GM23338 (cell line): ENCODE measurements around the gene ZBTB34.

Experiments used
- CREB1 ChIP-seq: fragments of 250-450 bp; sonication (Bioruptor Pico); IDR thresholded peaks from 2 replicates; pipeline ENCODE4 v1.5.0; 2020; ENCODE audit warnings: low read depth, mild to moderate bottlenecking, moderate library complexity
- EZH2 ChIP-seq: fragments of 200-600 bp; sonication (generic); IDR thresholded peaks from one replicate; pipeline ENCODE4 v1.8.0; 2017; ENCODE audit warnings: antibody characterized with exemption, mild to moderate bottlenecking, low read depth; ENCODE audit not compliant: unreplicated experiment
- EZH2phosphoT487 ChIP-seq: fragments of 200-600 bp; sonication (generic); IDR thresholded peaks from one replicate; pipeline ENCODE4 v1.8.1; 2018; ENCODE audit warnings: antibody characterized with exemption; ENCODE audit not compliant: unreplicated experiment
- JUNB ChIP-seq: IDR thresholded peaks from one replicate; pipeline ENCODE4 v1.6.1; 2016; ENCODE audit warnings: antibody characterized with exemption; ENCODE audit not compliant: unreplicated experiment
- POLR2AphosphoS5 ChIP-seq: IDR thresholded peaks from 2 replicates; pipeline ENCODE4 v1.6.1; 2016; ENCODE audit warnings: antibody characterized with exemption, low read depth
- TF ChIP-seq, protein P1 (sequence below), 2 experiments: fragments of 200-600 bp in 1 of 2; sonication (generic) in 1 of 2; conservative IDR thresholded peaks; 2 replicates each; pipeline versions ENCODE4 v1.5.1 to v1.6.1; 2016 to 2017; ENCODE audit warnings: antibody characterized with exemption in 2 of 2, low read depth in 2 of 2, mild to moderate bottlenecking in 2 of 2, moderate library complexity in 1 of 2
- TF ChIP-seq, protein P2 (sequence below): IDR thresholded peaks from one replicate; pipeline ENCODE4 v1.6.1; 2018; ENCODE audit warnings: antibody characterized with exemption; ENCODE audit not compliant: unreplicated experiment
- TF ChIP-seq, protein P3 (sequence below): IDR thresholded peaks from 2 replicates; pipeline ENCODE4 v1.6.1; 2016; ENCODE audit warnings: antibody characterized with exemption

DNA sequence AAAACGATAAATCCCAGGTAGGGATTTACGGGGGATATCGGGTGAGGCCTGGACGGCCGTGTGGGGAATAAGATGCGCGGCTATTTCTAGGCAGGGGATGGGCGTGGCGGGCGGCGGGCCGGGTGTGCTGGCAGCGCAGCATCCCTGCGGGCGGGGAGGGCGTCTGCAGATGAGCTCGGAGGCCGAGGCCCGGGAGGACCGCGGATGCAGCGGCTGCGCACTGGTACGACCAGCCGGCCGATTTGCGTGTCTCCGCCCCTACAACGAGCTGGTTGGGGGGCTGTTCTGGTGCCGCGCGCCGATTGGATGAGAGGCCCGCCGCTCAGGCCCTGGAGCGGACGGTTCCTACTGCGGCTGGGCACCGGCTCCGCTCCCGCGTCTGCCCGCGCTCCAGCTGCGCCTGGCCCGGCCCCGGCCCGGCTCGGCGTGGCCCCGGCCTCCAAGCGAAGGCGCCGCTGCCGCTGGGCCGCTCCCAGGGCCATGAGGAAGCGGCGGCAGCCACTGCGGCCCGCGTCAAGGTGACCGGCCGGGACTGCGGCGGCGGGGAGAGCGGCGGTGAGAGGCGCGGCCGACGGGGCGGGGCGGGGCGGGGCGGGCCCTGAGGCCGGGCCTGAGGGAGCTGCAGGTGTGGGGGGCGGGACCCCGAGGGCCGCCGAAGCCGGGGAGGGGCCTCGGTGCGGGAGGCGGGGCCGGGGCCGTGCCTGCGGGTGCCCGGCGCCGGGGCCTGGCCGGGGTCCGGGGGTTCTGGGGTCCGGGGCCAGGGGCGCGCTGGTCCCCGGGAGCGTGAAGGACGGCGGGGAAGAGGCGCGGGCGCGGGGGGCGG is 54.2 kb downstream of the ZBTB34 start, which contains the start of gene RALGPS1:
- TF ChIP-seq EZH2phosphoT487 (no peak), EZH2 (no peak), CREB1 (CRISPR knock-in tag) (peak; percentile 46; the same call in 1 of the 2 replicates), POLR2AphosphoS5 (peak; percentile 52; the same call in 1 of the 2 replicates), JUNB (no peak)
- TF ChIP-seq, protein P1, sequence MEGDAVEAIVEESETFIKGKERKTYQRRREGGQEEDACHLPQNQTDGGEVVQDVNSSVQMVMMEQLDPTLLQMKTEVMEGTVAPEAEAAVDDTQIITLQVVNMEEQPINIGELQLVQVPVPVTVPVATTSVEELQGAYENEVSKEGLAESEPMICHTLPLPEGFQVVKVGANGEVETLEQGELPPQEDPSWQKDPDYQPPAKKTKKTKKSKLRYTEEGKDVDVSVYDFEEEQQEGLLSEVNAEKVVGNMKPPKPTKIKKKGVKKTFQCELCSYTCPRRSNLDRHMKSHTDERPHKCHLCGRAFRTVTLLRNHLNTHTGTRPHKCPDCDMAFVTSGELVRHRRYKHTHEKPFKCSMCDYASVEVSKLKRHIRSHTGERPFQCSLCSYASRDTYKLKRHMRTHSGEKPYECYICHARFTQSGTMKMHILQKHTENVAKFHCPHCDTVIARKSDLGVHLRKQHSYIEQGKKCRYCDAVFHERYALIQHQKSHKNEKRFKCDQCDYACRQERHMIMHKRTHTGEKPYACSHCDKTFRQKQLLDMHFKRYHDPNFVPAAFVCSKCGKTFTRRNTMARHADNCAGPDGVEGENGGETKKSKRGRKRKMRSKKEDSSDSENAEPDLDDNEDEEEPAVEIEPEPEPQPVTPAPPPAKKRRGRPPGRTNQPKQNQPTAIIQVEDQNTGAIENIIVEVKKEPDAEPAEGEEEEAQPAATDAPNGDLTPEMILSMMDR (conservative IDR thresholded peaks at IDR 0.05; ENCODE audit: low read depth in 2 of 2) = no peak
- TF ChIP-seq, protein P2, sequence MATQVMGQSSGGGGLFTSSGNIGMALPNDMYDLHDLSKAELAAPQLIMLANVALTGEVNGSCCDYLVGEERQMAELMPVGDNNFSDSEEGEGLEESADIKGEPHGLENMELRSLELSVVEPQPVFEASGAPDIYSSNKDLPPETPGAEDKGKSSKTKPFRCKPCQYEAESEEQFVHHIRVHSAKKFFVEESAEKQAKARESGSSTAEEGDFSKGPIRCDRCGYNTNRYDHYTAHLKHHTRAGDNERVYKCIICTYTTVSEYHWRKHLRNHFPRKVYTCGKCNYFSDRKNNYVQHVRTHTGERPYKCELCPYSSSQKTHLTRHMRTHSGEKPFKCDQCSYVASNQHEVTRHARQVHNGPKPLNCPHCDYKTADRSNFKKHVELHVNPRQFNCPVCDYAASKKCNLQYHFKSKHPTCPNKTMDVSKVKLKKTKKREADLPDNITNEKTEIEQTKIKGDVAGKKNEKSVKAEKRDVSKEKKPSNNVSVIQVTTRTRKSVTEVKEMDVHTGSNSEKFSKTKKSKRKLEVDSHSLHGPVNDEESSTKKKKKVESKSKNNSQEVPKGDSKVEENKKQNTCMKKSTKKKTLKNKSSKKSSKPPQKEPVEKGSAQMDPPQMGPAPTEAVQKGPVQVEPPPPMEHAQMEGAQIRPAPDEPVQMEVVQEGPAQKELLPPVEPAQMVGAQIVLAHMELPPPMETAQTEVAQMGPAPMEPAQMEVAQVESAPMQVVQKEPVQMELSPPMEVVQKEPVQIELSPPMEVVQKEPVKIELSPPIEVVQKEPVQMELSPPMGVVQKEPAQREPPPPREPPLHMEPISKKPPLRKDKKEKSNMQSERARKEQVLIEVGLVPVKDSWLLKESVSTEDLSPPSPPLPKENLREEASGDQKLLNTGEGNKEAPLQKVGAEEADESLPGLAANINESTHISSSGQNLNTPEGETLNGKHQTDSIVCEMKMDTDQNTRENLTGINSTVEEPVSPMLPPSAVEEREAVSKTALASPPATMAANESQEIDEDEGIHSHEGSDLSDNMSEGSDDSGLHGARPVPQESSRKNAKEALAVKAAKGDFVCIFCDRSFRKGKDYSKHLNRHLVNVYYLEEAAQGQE = no peak
- TF ChIP-seq, protein P3, sequence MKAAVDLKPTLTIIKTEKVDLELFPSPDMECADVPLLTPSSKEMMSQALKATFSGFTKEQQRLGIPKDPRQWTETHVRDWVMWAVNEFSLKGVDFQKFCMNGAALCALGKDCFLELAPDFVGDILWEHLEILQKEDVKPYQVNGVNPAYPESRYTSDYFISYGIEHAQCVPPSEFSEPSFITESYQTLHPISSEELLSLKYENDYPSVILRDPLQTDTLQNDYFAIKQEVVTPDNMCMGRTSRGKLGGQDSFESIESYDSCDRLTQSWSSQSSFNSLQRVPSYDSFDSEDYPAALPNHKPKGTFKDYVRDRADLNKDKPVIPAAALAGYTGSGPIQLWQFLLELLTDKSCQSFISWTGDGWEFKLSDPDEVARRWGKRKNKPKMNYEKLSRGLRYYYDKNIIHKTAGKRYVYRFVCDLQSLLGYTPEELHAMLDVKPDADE = no peak
